ENCODE results near the gene PRR23E. TPM values are rescaled to one million over a fixed set of nuclear protein-coding genes. Genes with fewer than 3 reads are reported as not detected.

Gene PRR23E
- total and polyA plus RNA-seq, 2 experiments from 2014 or later: not detected

DNA sequence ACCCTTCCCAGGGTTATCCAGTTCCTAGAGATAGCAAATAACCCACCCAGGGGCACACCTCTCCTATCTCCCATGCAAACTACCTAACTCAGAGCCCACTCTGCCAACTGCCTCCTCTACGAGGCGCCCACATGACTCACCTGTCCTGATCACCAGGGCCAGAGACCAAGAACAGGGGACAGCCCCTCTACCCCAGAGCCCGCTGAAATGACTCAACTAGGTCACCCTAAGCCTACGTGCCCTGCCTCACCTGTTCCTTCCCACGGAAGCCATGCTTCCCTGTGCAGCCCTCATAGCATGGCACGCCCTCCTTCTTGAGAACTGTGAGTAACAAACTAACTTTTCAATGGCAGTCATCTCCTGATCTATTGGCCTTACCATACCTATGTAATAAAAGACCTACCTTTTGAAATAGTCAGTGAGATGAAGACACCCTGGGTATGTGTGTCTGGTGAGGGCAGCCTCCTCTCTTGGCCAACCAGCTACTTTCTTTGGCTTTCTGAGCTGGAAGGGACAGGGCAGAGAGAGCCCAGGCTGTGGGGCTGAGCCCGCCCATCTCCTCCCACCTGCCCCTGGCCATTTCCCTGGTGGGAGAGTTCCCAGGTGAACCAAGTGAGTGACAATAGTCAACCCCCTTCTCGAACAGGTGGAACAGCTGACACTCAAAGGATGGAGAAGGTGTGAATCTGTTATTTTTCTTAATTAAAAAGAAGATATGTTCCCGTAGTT, 25.5 kb upstream of the PRR23E start:
- no peak overlapping the region for H3K27ac ChIP-seq (ENCODE audit: low read depth)
- TF ChIP-seq, protein P1, sequence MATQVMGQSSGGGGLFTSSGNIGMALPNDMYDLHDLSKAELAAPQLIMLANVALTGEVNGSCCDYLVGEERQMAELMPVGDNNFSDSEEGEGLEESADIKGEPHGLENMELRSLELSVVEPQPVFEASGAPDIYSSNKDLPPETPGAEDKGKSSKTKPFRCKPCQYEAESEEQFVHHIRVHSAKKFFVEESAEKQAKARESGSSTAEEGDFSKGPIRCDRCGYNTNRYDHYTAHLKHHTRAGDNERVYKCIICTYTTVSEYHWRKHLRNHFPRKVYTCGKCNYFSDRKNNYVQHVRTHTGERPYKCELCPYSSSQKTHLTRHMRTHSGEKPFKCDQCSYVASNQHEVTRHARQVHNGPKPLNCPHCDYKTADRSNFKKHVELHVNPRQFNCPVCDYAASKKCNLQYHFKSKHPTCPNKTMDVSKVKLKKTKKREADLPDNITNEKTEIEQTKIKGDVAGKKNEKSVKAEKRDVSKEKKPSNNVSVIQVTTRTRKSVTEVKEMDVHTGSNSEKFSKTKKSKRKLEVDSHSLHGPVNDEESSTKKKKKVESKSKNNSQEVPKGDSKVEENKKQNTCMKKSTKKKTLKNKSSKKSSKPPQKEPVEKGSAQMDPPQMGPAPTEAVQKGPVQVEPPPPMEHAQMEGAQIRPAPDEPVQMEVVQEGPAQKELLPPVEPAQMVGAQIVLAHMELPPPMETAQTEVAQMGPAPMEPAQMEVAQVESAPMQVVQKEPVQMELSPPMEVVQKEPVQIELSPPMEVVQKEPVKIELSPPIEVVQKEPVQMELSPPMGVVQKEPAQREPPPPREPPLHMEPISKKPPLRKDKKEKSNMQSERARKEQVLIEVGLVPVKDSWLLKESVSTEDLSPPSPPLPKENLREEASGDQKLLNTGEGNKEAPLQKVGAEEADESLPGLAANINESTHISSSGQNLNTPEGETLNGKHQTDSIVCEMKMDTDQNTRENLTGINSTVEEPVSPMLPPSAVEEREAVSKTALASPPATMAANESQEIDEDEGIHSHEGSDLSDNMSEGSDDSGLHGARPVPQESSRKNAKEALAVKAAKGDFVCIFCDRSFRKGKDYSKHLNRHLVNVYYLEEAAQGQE (IDR thresholded peaks at IDR 0.05; ENCODE audit: unreplicated experiment): no peak
- no peak for TF ChIP-seq ZNF331 (CRISPR knock-in tag; IDR thresholded peaks at IDR 0.05; ENCODE audit: low read depth)
- no peak for TF ChIP-seq CREB1 (CRISPR knock-in tag; IDR thresholded peaks at IDR 0.05; ENCODE audit: low read depth)
- TF ChIP-seq EZH2 (IDR thresholded peaks at IDR 0.05; ENCODE audit: low read depth, unreplicated experiment): no peak
- TF ChIP-seq POLR2AphosphoS5 (IDR thresholded peaks at IDR 0.05; ENCODE audit: low read depth): no peak
- no peak for TF ChIP-seq JUNB (IDR thresholded peaks at IDR 0.05; ENCODE audit: unreplicated experiment)
- TF ChIP-seq NANOG (IDR thresholded peaks at IDR 0.05; ENCODE audit: borderline replicate concordance): no peak
- no peak for TF ChIP-seq ZNF114 (CRISPR knock-in tag; IDR thresholded peaks at IDR 0.05)
- TF ChIP-seq, protein P2, sequence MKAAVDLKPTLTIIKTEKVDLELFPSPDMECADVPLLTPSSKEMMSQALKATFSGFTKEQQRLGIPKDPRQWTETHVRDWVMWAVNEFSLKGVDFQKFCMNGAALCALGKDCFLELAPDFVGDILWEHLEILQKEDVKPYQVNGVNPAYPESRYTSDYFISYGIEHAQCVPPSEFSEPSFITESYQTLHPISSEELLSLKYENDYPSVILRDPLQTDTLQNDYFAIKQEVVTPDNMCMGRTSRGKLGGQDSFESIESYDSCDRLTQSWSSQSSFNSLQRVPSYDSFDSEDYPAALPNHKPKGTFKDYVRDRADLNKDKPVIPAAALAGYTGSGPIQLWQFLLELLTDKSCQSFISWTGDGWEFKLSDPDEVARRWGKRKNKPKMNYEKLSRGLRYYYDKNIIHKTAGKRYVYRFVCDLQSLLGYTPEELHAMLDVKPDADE (IDR thresholded peaks at IDR 0.05): no peak
- no peak for TF ChIP-seq STAT1 (IDR thresholded peaks at IDR 0.05; ENCODE audit: unreplicated experiment)
- TF ChIP-seq, protein P3, sequence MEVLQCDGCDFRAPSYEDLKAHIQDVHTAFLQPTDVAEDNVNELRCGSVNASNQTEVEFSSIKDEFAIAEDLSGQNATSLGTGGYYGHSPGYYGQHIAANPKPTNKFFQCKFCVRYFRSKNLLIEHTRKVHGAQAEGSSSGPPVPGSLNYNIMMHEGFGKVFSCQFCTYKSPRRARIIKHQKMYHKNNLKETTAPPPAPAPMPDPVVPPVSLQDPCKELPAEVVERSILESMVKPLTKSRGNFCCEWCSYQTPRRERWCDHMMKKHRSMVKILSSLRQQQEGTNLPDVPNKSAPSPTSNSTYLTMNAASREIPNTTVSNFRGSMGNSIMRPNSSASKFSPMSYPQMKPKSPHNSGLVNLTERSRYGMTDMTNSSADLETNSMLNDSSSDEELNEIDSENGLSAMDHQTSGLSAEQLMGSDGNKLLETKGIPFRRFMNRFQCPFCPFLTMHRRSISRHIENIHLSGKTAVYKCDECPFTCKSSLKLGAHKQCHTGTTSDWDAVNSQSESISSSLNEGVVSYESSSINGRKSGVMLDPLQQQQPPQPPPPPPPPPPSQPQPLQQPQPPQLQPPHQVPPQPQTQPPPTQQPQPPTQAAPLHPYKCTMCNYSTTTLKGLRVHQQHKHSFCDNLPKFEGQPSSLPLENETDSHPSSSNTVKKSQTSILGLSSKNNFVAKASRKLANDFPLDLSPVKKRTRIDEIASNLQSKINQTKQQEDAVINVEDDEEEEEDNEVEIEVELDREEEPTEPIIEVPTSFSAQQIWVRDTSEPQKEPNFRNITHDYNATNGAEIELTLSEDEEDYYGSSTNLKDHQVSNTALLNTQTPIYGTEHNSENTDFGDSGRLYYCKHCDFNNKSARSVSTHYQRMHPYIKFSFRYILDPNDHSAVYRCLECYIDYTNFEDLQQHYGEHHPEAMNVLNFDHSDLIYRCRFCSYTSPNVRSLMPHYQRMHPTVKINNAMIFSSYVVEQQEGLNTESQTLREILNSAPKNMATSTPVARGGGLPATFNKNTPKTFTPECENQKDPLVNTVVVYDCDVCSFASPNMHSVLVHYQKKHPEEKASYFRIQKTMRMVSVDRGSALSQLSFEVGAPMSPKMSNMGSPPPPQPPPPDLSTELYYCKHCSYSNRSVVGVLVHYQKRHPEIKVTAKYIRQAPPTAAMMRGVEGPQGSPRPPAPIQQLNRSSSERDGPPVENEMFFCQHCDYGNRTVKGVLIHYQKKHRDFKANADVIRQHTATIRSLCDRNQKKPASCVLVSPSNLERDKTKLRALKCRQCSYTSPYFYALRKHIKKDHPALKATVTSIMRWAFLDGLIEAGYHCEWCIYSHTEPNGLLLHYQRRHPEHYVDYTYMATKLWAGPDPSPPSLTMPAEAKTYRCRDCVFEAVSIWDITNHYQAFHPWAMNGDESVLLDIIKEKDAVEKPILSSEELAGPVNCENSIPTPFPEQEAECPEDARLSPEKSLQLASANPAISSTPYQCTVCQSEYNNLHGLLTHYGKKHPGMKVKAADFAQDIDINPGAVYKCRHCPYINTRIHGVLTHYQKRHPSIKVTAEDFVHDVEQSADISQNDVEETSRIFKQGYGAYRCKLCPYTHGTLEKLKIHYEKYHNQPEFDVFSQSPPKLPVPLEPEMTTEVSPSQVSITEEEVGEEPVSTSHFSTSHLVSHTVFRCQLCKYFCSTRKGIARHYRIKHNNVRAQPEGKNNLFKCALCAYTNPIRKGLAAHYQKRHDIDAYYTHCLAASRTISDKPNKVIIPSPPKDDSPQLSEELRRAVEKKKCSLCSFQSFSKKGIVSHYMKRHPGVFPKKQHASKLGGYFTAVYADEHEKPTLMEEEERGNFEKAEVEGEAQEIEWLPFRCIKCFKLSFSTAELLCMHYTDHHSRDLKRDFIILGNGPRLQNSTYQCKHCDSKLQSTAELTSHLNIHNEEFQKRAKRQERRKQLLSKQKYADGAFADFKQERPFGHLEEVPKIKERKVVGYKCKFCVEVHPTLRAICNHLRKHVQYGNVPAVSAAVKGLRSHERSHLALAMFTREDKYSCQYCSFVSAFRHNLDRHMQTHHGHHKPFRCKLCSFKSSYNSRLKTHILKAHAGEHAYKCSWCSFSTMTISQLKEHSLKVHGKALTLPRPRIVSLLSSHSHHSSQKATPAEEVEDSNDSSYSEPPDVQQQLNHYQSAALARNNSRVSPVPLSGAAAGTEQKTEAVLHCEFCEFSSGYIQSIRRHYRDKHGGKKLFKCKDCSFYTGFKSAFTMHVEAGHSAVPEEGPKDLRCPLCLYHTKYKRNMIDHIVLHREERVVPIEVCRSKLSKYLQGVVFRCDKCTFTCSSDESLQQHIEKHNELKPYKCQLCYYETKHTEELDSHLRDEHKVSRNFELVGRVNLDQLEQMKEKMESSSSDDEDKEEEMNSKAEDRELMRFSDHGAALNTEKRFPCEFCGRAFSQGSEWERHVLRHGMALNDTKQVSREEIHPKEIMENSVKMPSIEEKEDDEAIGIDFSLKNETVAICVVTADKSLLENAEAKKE (CRISPR knock-in tag; IDR thresholded peaks at IDR 0.05): no peak
- TF ChIP-seq, protein P4, sequence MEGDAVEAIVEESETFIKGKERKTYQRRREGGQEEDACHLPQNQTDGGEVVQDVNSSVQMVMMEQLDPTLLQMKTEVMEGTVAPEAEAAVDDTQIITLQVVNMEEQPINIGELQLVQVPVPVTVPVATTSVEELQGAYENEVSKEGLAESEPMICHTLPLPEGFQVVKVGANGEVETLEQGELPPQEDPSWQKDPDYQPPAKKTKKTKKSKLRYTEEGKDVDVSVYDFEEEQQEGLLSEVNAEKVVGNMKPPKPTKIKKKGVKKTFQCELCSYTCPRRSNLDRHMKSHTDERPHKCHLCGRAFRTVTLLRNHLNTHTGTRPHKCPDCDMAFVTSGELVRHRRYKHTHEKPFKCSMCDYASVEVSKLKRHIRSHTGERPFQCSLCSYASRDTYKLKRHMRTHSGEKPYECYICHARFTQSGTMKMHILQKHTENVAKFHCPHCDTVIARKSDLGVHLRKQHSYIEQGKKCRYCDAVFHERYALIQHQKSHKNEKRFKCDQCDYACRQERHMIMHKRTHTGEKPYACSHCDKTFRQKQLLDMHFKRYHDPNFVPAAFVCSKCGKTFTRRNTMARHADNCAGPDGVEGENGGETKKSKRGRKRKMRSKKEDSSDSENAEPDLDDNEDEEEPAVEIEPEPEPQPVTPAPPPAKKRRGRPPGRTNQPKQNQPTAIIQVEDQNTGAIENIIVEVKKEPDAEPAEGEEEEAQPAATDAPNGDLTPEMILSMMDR (conservative IDR thresholded peaks at IDR 0.05; ENCODE audit: low read depth in 2 of 2): no peak
- TF ChIP-seq EZH2phosphoT487 (IDR thresholded peaks at IDR 0.05; ENCODE audit: unreplicated experiment): no peak
- no peaks in the 10 kb centered on the region for H3K27me3 ChIP-seq (ENCODE audit: insufficient read depth)
- ATAC-seq (no peak), DNase-seq (ENCODE audit: low spot score) (no peak)
- H3K27ac Mint-ChIP-seq: no peak overlapping the region
- H3K36me3 ChIP-seq (ENCODE audit: insufficient read depth): no peaks in the 10 kb centered on the region
- H3K36me3 Mint-ChIP-seq (ENCODE audit: low read depth): no peaks in the 10 kb centered on the region
- H4K20me1 ChIP-seq (replicated peaks; ENCODE audit: insufficient read depth): no peaks in the 10 kb centered on the region
- no peak overlapping the region for H2AFZ ChIP-seq
- H3K27me3 Mint-ChIP-seq (ENCODE audit: insufficient read depth, low read depth, poor library complexity): peaks cover 13% of the 10 kb centered on the region
- no peak overlapping the region for H3K4me3 ChIP-seq
- no peaks in the 10 kb centered on the region for H3K9me3 Mint-ChIP-seq
- no peaks in the 10 kb centered on the region for H3K4me1 ChIP-seq (ENCODE audit: insufficient read depth)
- no peaks in the 10 kb centered on the region for H3K79me2 ChIP-seq (replicated peaks; ENCODE audit: insufficient read depth)
- no peaks in the 10 kb centered on the region for H3K9me2 ChIP-seq (ENCODE audit: insufficient read depth)
- H3F3A ChIP-seq (replicated peaks; ENCODE audit: low read depth): no peaks in the 10 kb centered on the region
- H3K4me3 Mint-ChIP-seq: no peak overlapping the region
- no peak overlapping the region for H3K4me2 ChIP-seq
- H3K4me1 Mint-ChIP-seq: peaks cover 2% of the 10 kb centered on the region; the same call in 2 of the 3 replicates

All from GM23338 (cell line).